ENCODE measurements around the gene TNFRSF8. TPM values are rescaled to one million over a fixed set of nuclear protein-coding genes. Genes with fewer than 3 reads are reported as not detected.

The TNFRSF8 gene
- total RNA-seq, 1 experiment from 2014 or later, result 2.9 TPM

GRCh38 chr1:12147201-12147701 lies 84.1 kb downstream of the TNFRSF8 start:
- no peaks in the 10 kb centered on the region; a peak in 1 of 5 replicates for H3K9me3 Mint-ChIP-seq
- no peaks in the 10 kb centered on the region for H3K79me2 ChIP-seq (ENCODE audit: insufficient read depth, low read length)
- no peak overlapping the region for H4K91ac ChIP-seq (ENCODE audit: insufficient read length, low read depth, low read length)
- H3K9ac ChIP-seq (ENCODE audit: extremely low read depth, insufficient read length, low read length), result no peak overlapping the region
- no CpG with 5 or more reads among the region's 8 CpGs for WGBS (ENCODE audit: extremely low coverage, insufficient read length, low lambda C conversion rate)
- H2AFZ ChIP-seq (ENCODE audit: low read length), result no peak overlapping the region
- TF ChIP-seq, protein P1, sequence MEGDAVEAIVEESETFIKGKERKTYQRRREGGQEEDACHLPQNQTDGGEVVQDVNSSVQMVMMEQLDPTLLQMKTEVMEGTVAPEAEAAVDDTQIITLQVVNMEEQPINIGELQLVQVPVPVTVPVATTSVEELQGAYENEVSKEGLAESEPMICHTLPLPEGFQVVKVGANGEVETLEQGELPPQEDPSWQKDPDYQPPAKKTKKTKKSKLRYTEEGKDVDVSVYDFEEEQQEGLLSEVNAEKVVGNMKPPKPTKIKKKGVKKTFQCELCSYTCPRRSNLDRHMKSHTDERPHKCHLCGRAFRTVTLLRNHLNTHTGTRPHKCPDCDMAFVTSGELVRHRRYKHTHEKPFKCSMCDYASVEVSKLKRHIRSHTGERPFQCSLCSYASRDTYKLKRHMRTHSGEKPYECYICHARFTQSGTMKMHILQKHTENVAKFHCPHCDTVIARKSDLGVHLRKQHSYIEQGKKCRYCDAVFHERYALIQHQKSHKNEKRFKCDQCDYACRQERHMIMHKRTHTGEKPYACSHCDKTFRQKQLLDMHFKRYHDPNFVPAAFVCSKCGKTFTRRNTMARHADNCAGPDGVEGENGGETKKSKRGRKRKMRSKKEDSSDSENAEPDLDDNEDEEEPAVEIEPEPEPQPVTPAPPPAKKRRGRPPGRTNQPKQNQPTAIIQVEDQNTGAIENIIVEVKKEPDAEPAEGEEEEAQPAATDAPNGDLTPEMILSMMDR (conservative IDR thresholded peaks at IDR 0.05), result no peak
- H3K14ac ChIP-seq (ENCODE audit: insufficient read depth, low read length), result no peak overlapping the region
- no peak overlapping the region for H2BK12ac ChIP-seq (ENCODE audit: insufficient read length, low read depth, low read length)
- H3K36me3 Mint-ChIP-seq (ENCODE audit: insufficient read depth in 1 of 3, low read depth in 3 of 3), result no peaks in the 10 kb centered on the region
- H3K27ac ChIP-seq (ENCODE audit: insufficient read length, low read depth, low read length), result no peak overlapping the region
- no peak for DNase-seq
- H2AK5ac ChIP-seq (ENCODE audit: insufficient read length, low read length), result no peak overlapping the region
- no peaks in the 10 kb centered on the region for H3K79me1 ChIP-seq (ENCODE audit: insufficient read depth, low read depth, low read length, poor library complexity, severe bottlenecking)
- H2BK120ac ChIP-seq (ENCODE audit: low read depth, low read length, poor library complexity, severe bottlenecking), result no peak overlapping the region
- no peak overlapping the region for H3K4me3 Mint-ChIP-seq
- no peak overlapping the region for H3K4ac ChIP-seq (ENCODE audit: low read depth, low read length)
- H3K23me2 ChIP-seq (ENCODE audit: insufficient read length, low read depth, low read length, poor library complexity, severe bottlenecking), result no peaks in the 10 kb centered on the region
- H4K8ac ChIP-seq (replicated peaks; ENCODE audit: insufficient read length, low read depth, low read length), result no peak overlapping the region
- no peak overlapping the region for H4K5ac ChIP-seq (ENCODE audit: insufficient read length, low read depth, low read length)
- peak overlapping the region in 1 of 3 experiments; percentile 35; a peak in 2 of 7 replicates for H3K27ac Mint-ChIP-seq
- H3K18ac ChIP-seq (ENCODE audit: insufficient read length, low read depth, low read length), result no peak overlapping the region
- peaks cover 9% of the 10 kb centered on the region for H3K27me3 Mint-ChIP-seq (ENCODE audit: low read depth)
- no peak overlapping the region for H2BK20ac ChIP-seq (ENCODE audit: low read depth, low read length, poor library complexity, severe bottlenecking)
- no peak overlapping the region for H3T11ph ChIP-seq (ENCODE audit: low read length)
- H3K4me1 Mint-ChIP-seq, result peaks cover 9 to 10% of the 10 kb centered on the region in 2 experiments
- no peaks in the 10 kb centered on the region for H4K20me1 ChIP-seq (ENCODE audit: control insufficient read depth, insufficient read depth, insufficient read length)
- H3K27me3 ChIP-seq (ENCODE audit: insufficient read depth, low read length), result no peaks in the 10 kb centered on the region
- H3K4me2 ChIP-seq (ENCODE audit: insufficient read depth, insufficient read length, low read length), result no peak overlapping the region
- no peak overlapping the region for H2BK15ac ChIP-seq (ENCODE audit: low read depth, low read length)
- H3K4me1 ChIP-seq (ENCODE audit: insufficient read depth, low read length), result no peaks in the 10 kb centered on the region
- H3K23ac ChIP-seq (ENCODE audit: insufficient read length, low read depth, low read length), result no peak overlapping the region
- H3K56ac ChIP-seq (ENCODE audit: insufficient read length, low read depth, low read length), result no peak overlapping the region
- H2BK5ac ChIP-seq (ENCODE audit: insufficient read length, low read length), result no peak overlapping the region
- H3K9me3 ChIP-seq (ENCODE audit: control insufficient read depth, low read depth, low read length), result no peaks in the 10 kb centered on the region
